ENCODE results near the gene HSBP1L1. TPM values are rescaled to one million over a fixed set of nuclear protein-coding genes. Genes with fewer than 3 reads are reported as not detected.
"Not testable (repeated sequence)": the region's sequence is repeated elsewhere in the genome, so short reads cannot be mapped to it uniquely, and the experiment has no call there.

Gene HSBP1L1
- polyA plus RNA-seq, 3 donors: 15.2 to 27.4 (median 19.0) TPM

GRCh38 chr18:79972720-79973119, 8.3 kb downstream of the HSBP1L1 start:
- H3K27ac ChIP-seq (ENCODE audit: low read depth, low read length): no peak overlapping the region
- 92 to 97% (median 95%) methylated on average over 3 of the region's 3 CpGs for WGBS, 3 donors

GRCh38 chr18:79973517-79973916, 9.1 kb downstream of the HSBP1L1 start:
- WGBS, 3 donors: 90 to 92% (median 90%) methylated on average over 16 of the region's 16 CpGs

GRCh38 chr18:79974025-79974654, 9.7 kb downstream of the HSBP1L1 start:
- WGBS, 3 donors: 94 to 98% (median 97%) methylated on average over 4 of the region's 4 CpGs
- no peak overlapping the region for H3K27ac ChIP-seq (ENCODE audit: low read depth, low read length)

More at GRCh38 chr18:79973517-79973916, 9.1 kb downstream of the HSBP1L1 start:
- H3K27ac ChIP-seq (ENCODE audit: low read depth, low read length): no peak overlapping the region

- 74 to 86% (median 85%) methylated on average over 4 of the region's 4 CpGs for WGBS, 3 donors
These were observed 10.6 kb downstream of the HSBP1L1 start for GRCh38 chr18:79975043-79975442.

GRCh38 chr18:79975985-79976680, 11.7 kb downstream of the HSBP1L1 start:
- 60 to 82% (median 82%) methylated on average over 14 of the region's 14 CpGs for WGBS, 3 donors
- no peak overlapping the region for H3K27ac ChIP-seq (ENCODE audit: low read depth, low read length)

More at GRCh38 chr18:79975043-79975442, 10.6 kb downstream of the HSBP1L1 start:
- no peak overlapping the region for H3K27ac ChIP-seq (ENCODE audit: low read depth, low read length)

GRCh38 chr18:79979843-79980242, 15.4 kb downstream of the HSBP1L1 start:
- WGBS, 3 donors: 90 to 96% (median 93%) methylated on average over 5 of the region's 5 CpGs
- no peak overlapping the region for H3K27ac ChIP-seq (ENCODE audit: low read depth, low read length)

GRCh38 chr18:79980585-79980984, 16.1 kb downstream of the HSBP1L1 start:
- no peak overlapping the region for H3K27ac ChIP-seq (ENCODE audit: low read depth, low read length)
- WGBS, 3 donors: 83 to 91% (median 88%) methylated on average over 13 of the region's 13 CpGs

- H3K27ac ChIP-seq (ENCODE audit: low read depth, low read length): no peak overlapping the region
- WGBS, 3 donors: 71 to 97% (median 79%) methylated on average over 6 of the region's 6 CpGs
These were observed 18.3 kb downstream of the HSBP1L1 start for GRCh38 chr18:79982736-79983135.

GRCh38 chr18:79983253-79983652, 18.8 kb downstream of the HSBP1L1 start:
- no peak overlapping the region for H3K27ac ChIP-seq (ENCODE audit: low read depth, low read length)
- WGBS, 3 donors: 83 to 90% (median 87%) methylated on average over 4 of the region's 4 CpGs

GRCh38 chr18:79983793-79984192, 19.4 kb downstream of the HSBP1L1 start:
- 90 to 94% (median 92%) methylated on average over 7 of the region's 7 CpGs for WGBS, 3 donors
- no peak overlapping the region for H3K27ac ChIP-seq (ENCODE audit: low read depth, low read length)

GRCh38 chr18:79985172-79985571, 20.7 kb downstream of the HSBP1L1 start:
- 83 to 94% (median 92%) methylated on average over 12 of the region's 12 CpGs for WGBS, 3 donors
- H3K27ac ChIP-seq (ENCODE audit: low read depth, low read length): no peak overlapping the region

- 31 to 55% (median 55%) methylated on average over 7 of the region's 7 CpGs for WGBS, 3 donors
- no peak overlapping the region for H3K27ac ChIP-seq (ENCODE audit: low read depth, low read length)
These were observed 22.3 kb downstream of the HSBP1L1 start for GRCh38 chr18:79986726-79987125.

GRCh38 chr18:79987566-79987965, 23.1 kb downstream of the HSBP1L1 start:
- WGBS, 3 donors: 0 to 1% (median 1%) methylated on average over 6 of the region's 6 CpGs
- no peak overlapping the region for H3K27ac ChIP-seq (ENCODE audit: low read depth, low read length)

- WGBS, 3 donors: 0 to 1% (median 0%) methylated on average over 39 to 48 of the region's 48 CpGs
- H3K27ac ChIP-seq (ENCODE audit: low read depth, low read length): peak overlapping the region; percentile 95
These were observed 23.6 kb downstream of the HSBP1L1 start for GRCh38 chr18:79988071-79988450.

- WGBS, 3 donors: 0% methylated on average over 54 to 71 of the region's 71 CpGs
- peak within 1 kb of the TSS; percentile 95 for H3K27ac ChIP-seq (ENCODE audit: low read depth, low read length)
These were observed 24.2 kb downstream of the HSBP1L1 start, which contains the start of gene TXNL4A for GRCh38 chr18:79988451-79989194. TXNL4A (minus strand) TSS chr18:79988563; CDS start chr18:79988392, 171 bp downstream.

GRCh38 chr18:79989195-79989497, 24.7 kb downstream of the HSBP1L1 start:
- 26 to 44% (median 40%) methylated on average over 14 of the region's 14 CpGs for WGBS, 3 donors
- H3K27ac ChIP-seq (ENCODE audit: low read depth, low read length): no peak overlapping the region

GRCh38 chr18:79991494-79991893, 27.1 kb downstream of the HSBP1L1 start:
- no peak overlapping the region for H3K27ac ChIP-seq (ENCODE audit: low read depth, low read length)
- WGBS, 3 donors: 86 to 88% (median 86%) methylated on average over 2 of the region's 2 CpGs

GRCh38 chr18:79999701-80000100, 35.3 kb downstream of the HSBP1L1 start:
- WGBS, 3 donors: 82 to 93% (median 83%) methylated on average over 2 of the region's 2 CpGs
- not testable (repeated sequence) for H3K27ac ChIP-seq (ENCODE audit: low read depth, low read length)

GRCh38 chr18:80000877-80001276, 36.4 kb downstream of the HSBP1L1 start:
- WGBS, 3 donors: 81 to 87% (median 86%) methylated on average over 3 of the region's 3 CpGs
- no peak overlapping the region for H3K27ac ChIP-seq (ENCODE audit: low read depth, low read length)
